OCI-LY3 (cell line): ENCODE data around the gene COA7.

Experiments
- CTCF ChIP-seq: fragments of 200-600, 300-600 bp; sonication (generic); IDR thresholded peaks from 2 replicates; pipeline ENCODE4 v1.5.1; 2014; ENCODE audit warnings: antibody characterized with exemption, low read length, low read depth
- EZH2phosphoT487 ChIP-seq: fragments of 200-600 bp; shearing (Covaris generic); IDR thresholded peaks from 2 replicates; pipeline ENCODE4 v1.6.1; 2018; ENCODE audit warnings: antibody characterized with exemption, mixed run types, low read depth

- no peak for TF ChIP-seq CTCF
- no peak for TF ChIP-seq EZH2phosphoT487
Measured at GRCh38 chr1:52725903-52726264, 27.7 kb upstream of the COA7 start.
